GM12892 (cell line): Measurements from ENCODE around the gene ZCCHC14.

ENCODE experiments used
- POLR2A ChIP-seq: IDR thresholded peaks from 2 replicates; pipeline ENCODE4 v1.6.1; 2011; ENCODE audit warnings: low read depth, low read length, control low read depth
- TAF1 ChIP-seq: IDR thresholded peaks from 2 replicates; pipeline ENCODE4 v1.6.1; 2011; ENCODE audit warnings: low read depth, mild to moderate bottlenecking, control low read depth, low read length, borderline replicate concordance

- TF ChIP-seq POLR2A (no peak), TAF1 (no peak)
Observed at GRCh38 chr16:87448866-87449265, 44.0 kb downstream of the ZCCHC14 start.
